Right lobe of liver (tissue), 6 donors: Measurements from ENCODE around the gene MOCS1. TPM values are rescaled to one million over a fixed set of nuclear protein-coding genes. Genes with fewer than 3 reads are reported as not detected.

Experiments used
- ATAC-seq, 4 donors: fragments of 200-7000 bp; cut with Tn5 transposase; one replicate each; pipeline ENCODE4 v1.9.1; 2020; ENCODE audit warnings: mild to moderate bottlenecking in 4 of 4, moderate library complexity in 4 of 4
- DNase-seq, 3 donors: peaks; one replicate each; pipeline ENCODE4 v3.0.0-alpha.2; 2020
- H3K27ac ChIP-seq, 3 donors: fragments of 200-600 bp; one replicate each; pipeline ENCODE4 v1.8.0; 2022
- H3K27me3 ChIP-seq, 2 donors: fragments of 200-600 bp; one replicate each; pipeline ENCODE4 v1.8.0; 2022
- H3K36me3 ChIP-seq, 4 donors: fragments of 200-600 bp; sonication (generic) in 1 of 4; one replicate each; pipeline versions ENCODE4 v1.5.1 to v1.8.0; 2017 to 2022; ENCODE audit warnings: control low read depth in 1 of 4
- H3K4me1 ChIP-seq, 4 donors: fragments of 200-600 bp; sonication (generic) in 1 of 4; one replicate each; pipeline versions ENCODE4 v1.5.1 to v1.8.0; 2017 to 2022; ENCODE audit warnings: control low read depth in 1 of 4
- H3K4me3 ChIP-seq, 3 donors: fragments of 200-600 bp; one replicate each; pipeline ENCODE4 v1.8.0; 2022
- H3K9me3 ChIP-seq, 4 donors: fragments of 200-600 bp; sonication (generic) in 1 of 4; one replicate each; pipeline versions ENCODE4 v1.5.1 to v1.8.0; 2017 to 2022; ENCODE audit warnings: control low read depth in 1 of 4
- CTCF ChIP-seq, 4 donors: fragments of 200-600 bp in 3 of 4; fragments of 450-650 bp in 1 of 4; IDR thresholded peaks; one replicate each; pipeline versions ENCODE4 v1.5.1 to v1.8.0; 2016 to 2022; ENCODE audit warnings: antibody characterized with exemption in 4 of 4, mild to moderate bottlenecking in 2 of 4
- POLR2A ChIP-seq: fragments of 450-650 bp; IDR thresholded peaks from one replicate; pipeline ENCODE4 v1.6.1; 2017; ENCODE audit warnings: antibody characterized with exemption, mild to moderate bottlenecking
- WGBS: methylation state at CpG from one replicate; pipeline ENCODE4 v1.1.6; 2018; ENCODE audit warnings: low coverage, low lambda C conversion rate; ENCODE audit not compliant: insufficient coverage; ENCODE audit errors: missing lambda C conversion rate; 5-methylcytosine and 5-hydroxymethylcytosine counted together
- intact Hi-C, 2 donors: fragments of 100-400 bp; cut with DNase I; formaldehyde crosslinking; loops; one replicate each; pipeline versions ENCODE4 v1.11.2 to v1.14.1; 2022
- total RNA-seq, 6 experiments: library from RNA; depleted of rRNA in 2 of 6; stranded (reverse); fragments of >200 nt in 2 of 6; fragmentation: NEBNext Ultra II Directional in 3 of 6; extraction: Animal tissue kit (Norgen Biotek cat#: 25700) in 3 of 6; gene quantifications; one replicate each; pipeline versions ENCODE4 v1.1.0 to v1.2.4, GENCODE V29; 2016 to 2023
- donor health status: DM: no; HTN: yes; CAD: no.
- donor health status: DM: no; HTN: no; CAD: no.
- donor health status: DM: no; HTN: no; CAD: no.
- donor health status: DM: no; HTN: yes; CAD: no.
- donor health status: DM: no; HTN: yes; CAD: no.

MOCS1 gene
- total RNA-seq, 6 experiments from 2014 or later = 18.0 to 35.3 (median 27.8) TPM

- WGBS = 33% methylated on average over 1 of the region's 3 CpGs
- Histone ChIP-seq H3K4me3 (no peak overlapping the region), H3K9me3 (no peaks in the 10 kb centered on the region), H3K27me3 (no peaks in the 10 kb centered on the region), H3K4me1 (peaks cover 0 to 6% (median 0%) of the 10 kb centered on the region in 4 donors), H3K36me3 (no peaks in the 10 kb centered on the region), H3K27ac (no peak overlapping the region)
- TF ChIP-seq CTCF (IDR thresholded peaks at IDR 0.05) (no peak), POLR2A (no peak)
- DNase-seq (no peak), ATAC-seq (no peak)
- intact Hi-C loops = no loop called here
Measured at GRCh38 chr6:39876826-39877225, 57.4 kb downstream of the MOCS1 start.

DNA sequence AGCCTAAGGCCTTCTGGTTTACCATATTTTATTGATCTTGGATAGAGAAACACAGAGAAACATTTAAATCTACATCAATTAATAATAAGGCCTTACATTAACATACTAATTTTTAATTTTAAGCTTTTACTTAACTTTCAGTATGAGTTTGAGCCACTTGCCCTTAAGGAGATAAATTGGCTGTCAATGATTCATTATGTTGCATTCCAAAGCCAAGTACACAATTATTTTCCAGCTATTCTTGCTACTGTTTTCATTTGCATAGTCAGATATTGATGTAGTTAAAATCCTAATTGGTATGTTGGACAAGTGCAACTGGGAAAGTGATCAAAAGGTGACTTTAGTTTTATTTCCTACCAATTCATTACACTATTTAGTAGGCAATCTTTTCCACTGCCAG is 58.2 kb downstream of the MOCS1 start:
- intact Hi-C loops = no loop called here
- Histone ChIP-seq H3K9me3 (no peaks in the 10 kb centered on the region), H3K4me3 (no peak overlapping the region), H3K27ac (no peak overlapping the region), H3K36me3 (no peaks in the 10 kb centered on the region), H3K27me3 (no peaks in the 10 kb centered on the region), H3K4me1 (peaks cover 0 to 6% (median 0%) of the 10 kb centered on the region in 4 donors)
- ATAC-seq (no peak), DNase-seq (no peak)
- TF ChIP-seq POLR2A (no peak), CTCF (IDR thresholded peaks at IDR 0.05) (no peak)

DNA sequence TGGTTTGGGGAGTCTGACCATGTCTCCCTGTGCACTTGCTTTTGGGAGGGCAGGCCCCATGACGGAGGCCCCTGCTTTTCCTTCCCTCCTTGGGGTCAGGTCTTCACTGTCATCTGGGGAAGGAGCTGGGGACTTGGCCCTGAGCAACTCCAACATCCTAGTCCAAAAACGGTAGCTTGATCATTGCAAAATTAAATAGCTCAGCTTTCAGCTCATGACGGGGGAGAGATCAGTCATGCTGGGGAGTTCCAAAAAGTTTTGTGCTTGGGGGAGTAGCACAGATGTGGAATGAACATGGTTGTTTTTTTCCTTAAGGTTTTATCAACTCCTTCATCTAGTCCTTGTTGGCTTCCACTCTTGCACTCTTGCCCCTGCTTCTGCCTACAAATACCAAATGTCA is 60.8 kb downstream of the MOCS1 start:
- 72% methylated on average over 2 of the region's 3 CpGs for WGBS
- peak in 1 of 3 donors; percentile 9 for DNase-seq
- Histone ChIP-seq H3K4me3 (no peak overlapping the region), H3K27ac (no peak overlapping the region), H3K36me3 (no peaks in the 10 kb centered on the region), H3K4me1 (no peaks in the 10 kb centered on the region), H3K9me3 (no peaks in the 10 kb centered on the region), H3K27me3 (no peaks in the 10 kb centered on the region)
- intact Hi-C loops = no loop called here
- no peak for ATAC-seq
- no peak for TF ChIP-seq POLR2A
- no peak for TF ChIP-seq CTCF (IDR thresholded peaks at IDR 0.05)

DNA sequence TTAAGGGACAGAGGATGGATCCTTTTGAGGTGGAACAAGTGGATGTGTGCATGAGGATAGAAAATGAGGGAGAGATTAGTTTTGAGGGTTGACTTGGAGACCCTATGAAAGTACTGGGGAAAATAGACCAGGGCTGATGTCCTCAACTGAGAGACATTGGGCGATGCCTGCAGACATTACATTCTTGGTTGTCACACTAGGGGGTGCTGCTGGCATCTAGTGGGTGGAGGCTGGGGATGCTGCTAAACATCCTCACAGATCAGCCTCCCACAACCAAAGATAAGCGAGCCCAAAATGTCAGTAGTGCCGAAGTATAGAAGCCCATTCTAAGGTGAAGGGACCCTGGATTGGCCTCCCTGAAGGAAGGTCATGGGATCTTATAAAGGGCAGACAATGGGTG is 63.3 kb downstream of the MOCS1 start:
- WGBS = 86% methylated on average over 1 of the region's 3 CpGs
- DNase-seq = peak in 1 of 3 donors; percentile 22
- no peaks in the 10 kb centered on the region for H3K9me3 ChIP-seq
- H3K27me3 ChIP-seq = no peaks in the 10 kb centered on the region
- TF ChIP-seq POLR2A (no peak), CTCF (IDR thresholded peaks at IDR 0.05) (no peak)
- no peak overlapping the region for H3K27ac ChIP-seq
- H3K36me3 ChIP-seq = no peaks in the 10 kb centered on the region
- H3K4me3 ChIP-seq = no peak overlapping the region
- intact Hi-C loops = no loop called here
- no peak for ATAC-seq
- H3K4me1 ChIP-seq = no peaks in the 10 kb centered on the region

DNA sequence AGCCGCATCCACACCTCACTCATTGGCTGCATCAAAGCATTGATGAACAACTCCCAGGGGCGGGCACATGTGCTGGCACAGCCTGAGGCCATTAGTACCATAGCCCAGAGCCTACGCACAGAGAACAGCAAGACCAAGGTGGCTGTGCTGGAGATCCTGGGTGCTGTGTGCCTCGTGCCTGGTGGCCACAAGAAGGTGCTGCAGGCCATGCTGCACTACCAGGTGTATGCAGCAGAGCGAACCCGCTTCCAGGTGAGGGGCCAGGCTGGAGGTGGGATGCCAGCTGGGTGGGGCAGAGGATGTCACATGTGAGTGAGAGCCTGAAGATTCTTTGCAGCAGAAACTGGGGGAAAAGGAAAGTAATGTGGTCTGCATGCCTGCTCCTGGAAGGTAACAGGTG is 66.7 kb downstream of the MOCS1 start:
- WGBS = 10% methylated on average over 1 of the region's 6 CpGs
- no peaks in the 10 kb centered on the region for H3K36me3 ChIP-seq
- no peaks in the 10 kb centered on the region for H3K9me3 ChIP-seq
- DNase-seq (no peak), ATAC-seq (peak in 1 of 4 donors; percentile 12)
- TF ChIP-seq POLR2A (no peak), CTCF (IDR thresholded peaks at IDR 0.05) (peak in 1 of 4 donors; percentile 13)
- H3K27ac ChIP-seq = no peak overlapping the region
- no peaks in the 10 kb centered on the region for H3K4me1 ChIP-seq
- intact Hi-C loops = no loop called here
- no peak overlapping the region for H3K4me3 ChIP-seq
- no peaks in the 10 kb centered on the region for H3K27me3 ChIP-seq
